HG03558 (cell line): ENCODE results near the gene TBC1D8.
"Not testable (repeated sequence)": the region's sequence is repeated elsewhere in the genome, so short reads cannot be mapped to it uniquely, and the experiment has no call there.

Experiments used
- ATAC-seq: cut with Tn5 transposase; IDR thresholded peaks from one replicate; pipeline ENCODE4 v1.9.1; 2021; ENCODE audit warnings: moderate number of reproducible peaks; ENCODE audit not compliant: unreplicated experiment; ENCODE audit errors: extremely low read depth

The TBC1D8 gene

GRCh38 chr2:101151146-101151858 lies at the start of gene TBC1D8:
TSS of gene TBC1D8 (minus strand) at chr2:101151382. CDS start at chr2:101151253, 129 bp downstream.
- ATAC-seq: no peak

DNA sequence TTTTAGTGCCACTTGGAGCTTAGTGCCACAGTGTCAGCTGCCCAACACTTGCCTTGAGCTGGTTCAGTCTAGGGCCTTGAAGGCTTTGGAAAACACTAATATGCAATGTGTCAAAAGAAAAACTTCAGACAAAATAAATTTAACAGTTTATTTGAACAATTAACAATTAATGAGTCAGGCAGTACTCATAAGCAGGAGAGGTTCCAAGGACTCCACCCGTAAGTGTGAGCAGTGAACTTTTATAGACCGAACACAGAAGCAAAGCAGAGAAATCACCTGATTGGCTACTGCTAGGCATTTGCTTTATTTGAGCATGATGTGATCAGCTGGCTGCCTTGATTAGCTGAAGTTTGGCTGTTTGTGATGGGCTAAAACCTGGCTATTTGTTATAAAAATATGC lies 49.5 kb upstream of the TBC1D8 start:
- no peak for ATAC-seq

- no peak for ATAC-seq
These were observed 48.1 kb upstream of the TBC1D8 start for GRCh38 chr2:101199251-101199791.

DNA sequence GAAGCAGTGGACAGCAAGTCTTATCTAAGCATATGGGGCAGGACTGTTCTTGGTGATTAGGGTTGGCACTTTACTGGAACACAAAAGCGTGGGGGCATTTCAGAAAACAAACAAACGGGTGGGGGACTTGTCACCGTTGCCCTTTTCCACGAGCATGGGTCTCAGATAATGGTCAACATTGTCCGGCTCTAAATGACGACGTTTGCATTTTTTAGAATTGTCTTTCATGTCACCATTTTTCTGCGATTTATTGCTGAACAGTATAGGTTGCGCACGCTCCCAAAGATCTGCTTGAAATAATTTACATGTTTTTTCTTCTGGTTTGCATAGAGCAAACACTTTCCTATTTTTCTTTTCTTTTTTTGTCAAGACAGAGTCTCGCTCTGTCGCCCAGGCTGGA lies 46.6 kb upstream of the TBC1D8 start:
- no peak for ATAC-seq

GRCh38 chr2:101197215-101197745 lies 46.1 kb upstream of the TBC1D8 start:
- ATAC-seq: no peak

- ATAC-seq: no peak
These were observed 44.9 kb upstream of the TBC1D8 start for GRCh38 chr2:101195871-101196661.

DNA sequence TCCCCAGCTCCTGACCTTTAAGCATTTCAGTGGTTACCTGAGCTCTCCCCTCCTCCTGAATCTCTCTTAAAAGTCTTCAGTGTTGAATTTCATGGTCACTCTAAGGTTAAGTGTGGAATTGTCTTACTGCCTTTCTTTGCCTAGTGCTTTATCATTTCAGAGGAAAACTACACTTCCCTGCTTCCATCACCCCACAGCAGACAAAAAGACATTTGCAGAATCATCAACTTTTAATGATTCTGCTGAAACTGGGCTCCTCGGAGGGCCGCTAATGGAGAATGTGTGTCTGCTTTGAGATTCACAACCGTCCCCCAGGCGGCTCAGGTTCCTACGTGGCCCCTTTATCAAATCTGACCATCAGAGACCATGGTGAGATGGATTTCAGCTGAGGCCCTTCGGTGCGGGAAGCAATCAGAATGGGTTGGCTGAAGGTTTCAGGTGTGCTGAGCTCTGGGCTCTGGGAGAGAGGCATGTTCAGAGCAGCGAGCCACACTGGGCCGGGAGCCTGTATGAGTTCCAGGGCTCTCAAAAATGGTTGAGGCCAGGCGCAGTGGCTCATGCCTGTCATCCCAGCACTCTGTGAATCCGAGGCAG lies 41.9 kb upstream of the TBC1D8 start:
- ATAC-seq: no peak

GRCh38 chr2:101190747-101191516 lies 39.8 kb upstream of the TBC1D8 start:
- no peak for ATAC-seq

DNA sequence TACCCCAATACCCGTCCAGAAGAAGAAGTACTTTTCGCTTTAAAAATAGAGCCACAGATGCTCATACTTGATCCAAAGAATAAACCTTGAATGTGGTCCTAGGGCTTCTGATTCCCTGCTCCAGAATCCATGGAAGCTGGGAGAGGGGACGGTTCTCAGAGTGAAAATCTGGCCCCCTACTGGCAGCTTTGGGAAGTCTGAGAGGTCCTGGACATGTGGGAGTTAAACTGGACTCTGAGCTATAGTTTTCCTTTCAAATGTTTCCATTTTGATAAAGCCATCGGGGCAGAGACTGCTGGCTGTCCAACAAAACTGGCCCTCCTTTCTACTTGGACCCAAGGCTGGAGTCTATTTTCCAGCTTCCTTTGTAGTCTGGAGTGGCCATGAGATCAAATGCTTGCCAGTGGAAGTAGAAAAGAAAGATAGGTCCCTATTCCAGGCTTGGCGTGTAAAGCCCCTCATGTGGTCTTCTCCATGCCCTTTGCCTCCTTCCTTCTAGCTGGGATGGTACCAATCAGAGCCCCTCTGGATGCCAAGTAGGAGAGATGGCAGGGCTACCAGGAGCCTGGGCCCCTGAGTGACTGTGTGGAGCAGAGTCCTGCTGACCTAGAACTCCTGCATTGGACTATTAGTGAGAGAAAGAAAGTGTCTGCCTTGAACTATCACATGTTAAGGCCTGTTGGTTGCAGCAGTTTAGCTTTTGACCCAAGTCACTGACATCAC lies 37.7 kb upstream of the TBC1D8 start:
- no peak for ATAC-seq

DNA sequence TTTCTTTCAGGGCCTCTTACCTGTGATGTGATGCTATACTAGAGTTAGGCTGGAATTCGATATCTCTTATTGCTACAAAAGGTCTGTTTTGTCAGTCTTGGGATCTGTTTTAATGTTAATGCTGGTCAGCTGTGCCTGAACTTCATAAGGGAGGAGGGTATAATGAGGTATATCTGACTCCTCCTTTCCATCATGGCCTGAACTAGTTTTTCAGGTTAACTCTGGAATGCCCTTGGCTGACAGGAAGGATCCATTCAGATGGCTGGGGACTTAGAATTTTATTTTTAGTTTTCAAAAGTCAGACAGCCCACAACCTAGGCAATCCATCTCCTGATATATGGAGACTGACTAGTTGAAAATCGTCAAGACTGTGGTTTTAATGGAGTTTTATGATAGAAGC lies 35.9 kb upstream of the TBC1D8 start:
- no peak for ATAC-seq

GRCh38 chr2:101185656-101186055 lies 34.5 kb upstream of the TBC1D8 start:
- no peak for ATAC-seq

DNA sequence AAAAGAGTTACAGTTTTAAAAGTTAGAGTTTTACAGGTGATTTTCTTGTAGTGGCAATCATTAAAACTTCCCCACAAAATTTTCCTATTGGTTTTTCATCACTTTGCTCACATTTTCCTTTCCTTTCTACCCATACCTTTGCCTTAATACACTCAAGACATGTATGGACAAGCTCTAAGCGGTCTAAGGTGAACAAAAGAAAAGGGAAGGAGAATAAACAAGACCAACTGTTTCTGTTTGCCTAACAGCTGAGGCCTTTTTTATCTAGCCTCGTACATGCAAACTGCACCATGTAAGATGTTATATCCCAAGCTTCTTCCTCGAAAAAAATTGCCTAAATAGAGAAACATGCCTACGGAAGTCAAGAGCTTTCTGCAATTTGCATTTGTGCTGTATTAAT lies 33.9 kb upstream of the TBC1D8 start:
- no peak for ATAC-seq

DNA sequence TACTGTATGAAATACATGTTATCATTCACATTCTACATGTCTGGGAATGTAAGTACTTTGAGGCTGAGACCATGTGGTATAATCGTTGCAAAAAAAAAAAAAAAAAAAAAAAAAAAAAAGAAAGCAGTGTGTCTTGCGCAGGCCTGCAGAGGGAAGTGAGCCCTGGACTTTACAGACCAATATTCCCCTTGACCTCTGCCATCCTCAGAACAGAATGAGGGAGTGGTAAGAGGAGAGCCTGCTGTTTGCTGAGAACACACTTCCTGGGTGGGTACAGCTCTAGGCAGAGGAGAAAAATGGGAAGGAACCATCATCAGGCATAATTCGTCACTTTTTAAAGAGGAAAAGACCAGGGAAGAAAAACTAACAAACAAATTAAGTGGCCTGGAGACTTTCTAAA lies 28.8 kb upstream of the TBC1D8 start:
- ATAC-seq: no peak

GRCh38 chr2:101176803-101177202 lies 25.6 kb upstream of the TBC1D8 start:
- no peak for ATAC-seq

GRCh38 chr2:101175991-101176390 lies 24.8 kb upstream of the TBC1D8 start:
- ATAC-seq: no peak

- peak; percentile 68 for ATAC-seq
These were observed 22.6 kb upstream of the TBC1D8 start for GRCh38 chr2:101173707-101174295.

GRCh38 chr2:101169822-101170221 lies 18.6 kb upstream of the TBC1D8 start:
- ATAC-seq: not testable (repeated sequence)

DNA sequence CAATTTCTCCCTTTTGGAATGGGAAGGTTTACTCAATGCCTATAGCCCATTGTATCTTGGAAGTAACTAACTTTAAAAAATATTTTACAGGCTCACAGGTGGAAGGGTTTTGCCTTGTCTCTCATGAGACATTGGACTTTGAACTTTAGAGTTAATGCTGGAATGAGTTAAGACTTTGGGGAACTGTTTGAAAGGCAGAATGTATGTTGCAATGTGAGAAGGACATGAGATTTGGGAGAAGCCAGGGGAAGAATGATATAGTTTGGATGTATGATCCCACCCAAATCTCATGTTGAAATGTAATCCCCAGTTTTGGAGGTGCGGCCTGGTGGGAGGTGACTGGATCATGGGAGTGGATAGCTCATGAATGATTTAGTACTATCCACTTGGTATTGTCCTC lies 17.5 kb upstream of the TBC1D8 start:
- no peak for ATAC-seq

DNA sequence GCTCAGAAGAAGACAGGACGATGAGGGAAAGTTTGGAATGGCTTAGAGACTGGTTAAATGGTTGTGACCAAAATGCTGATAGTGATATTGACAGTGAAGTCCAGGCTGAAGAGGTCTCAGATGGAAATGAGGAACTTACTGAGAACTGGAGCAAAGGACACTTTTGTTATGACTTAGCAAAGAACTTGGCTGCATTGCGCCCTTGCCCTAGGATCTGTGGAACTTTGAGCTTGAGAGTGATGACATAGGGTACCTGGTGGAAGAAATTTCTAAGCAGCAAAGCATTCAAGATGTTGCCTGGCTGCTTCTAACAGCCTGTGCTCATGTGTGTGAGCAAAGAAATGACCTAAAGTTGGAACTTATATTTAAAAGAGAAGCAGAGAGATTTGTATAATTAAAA lies 16.4 kb upstream of the TBC1D8 start:
- not testable (repeated sequence) for ATAC-seq
